Hematopoietic multipotent progenitor cell treated with erythropoietin and hydrocortisone succinate and interleukin-3 and kit ligand, for 17 days (in vitro differentiated cells): ENCODE results near the gene PODXL2.
"Not testable (repeated sequence)": the region's sequence is repeated elsewhere in the genome, so short reads cannot be mapped to it uniquely, and the experiment has no call there.

Experiments
- DNase-seq: peaks from one replicate; pipeline ENCODE4 v3.0.0-alpha.2; 2015; ENCODE audit warnings: low spot score

The PODXL2 gene

DNA sequence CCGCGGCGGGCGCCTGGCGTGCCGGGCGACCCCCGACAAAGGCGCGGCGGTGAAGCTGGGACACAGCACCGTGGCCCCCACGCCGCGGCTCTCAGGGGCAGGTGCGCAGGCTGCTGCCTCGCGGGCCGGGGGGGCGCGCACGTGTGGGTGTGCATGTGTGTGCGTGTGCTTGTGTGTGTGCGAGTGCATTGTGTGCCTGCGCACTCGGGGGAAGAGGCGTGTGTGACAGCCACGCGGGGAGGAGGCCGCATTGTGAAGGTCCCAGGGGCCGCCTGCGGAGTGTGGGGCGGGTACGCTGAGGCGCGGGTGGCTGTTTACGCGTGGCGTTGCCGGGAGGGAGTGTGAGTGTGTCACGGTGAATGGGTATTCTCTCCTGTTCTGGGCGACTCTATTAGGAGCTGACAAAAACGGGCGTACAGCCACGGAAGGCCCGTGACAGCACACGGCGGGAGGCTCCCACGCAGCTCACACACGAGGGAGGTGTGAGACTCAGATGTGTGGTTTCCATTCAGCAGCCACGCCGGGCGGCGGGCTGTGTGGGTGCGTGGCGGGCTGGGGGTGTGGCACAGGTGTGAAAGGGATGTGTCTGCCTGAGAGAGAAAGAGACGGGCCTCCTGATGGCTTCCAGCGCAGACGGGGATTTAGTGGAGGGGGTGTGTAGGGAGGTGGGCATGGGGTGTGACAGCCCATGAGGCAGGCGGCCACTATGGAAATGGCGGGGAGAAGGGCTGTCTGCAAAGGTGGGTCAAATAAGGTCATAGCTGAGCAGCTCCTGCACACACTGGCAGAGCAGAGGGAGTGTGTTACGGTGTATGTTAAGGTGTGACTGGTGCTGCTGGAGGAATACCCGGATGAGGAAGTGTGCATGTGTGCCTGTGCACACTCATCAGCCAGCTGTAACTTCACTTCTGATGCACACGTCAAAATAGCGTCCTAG is 750 bp downstream of the PODXL2 start:
- no peak for DNase-seq

DNA sequence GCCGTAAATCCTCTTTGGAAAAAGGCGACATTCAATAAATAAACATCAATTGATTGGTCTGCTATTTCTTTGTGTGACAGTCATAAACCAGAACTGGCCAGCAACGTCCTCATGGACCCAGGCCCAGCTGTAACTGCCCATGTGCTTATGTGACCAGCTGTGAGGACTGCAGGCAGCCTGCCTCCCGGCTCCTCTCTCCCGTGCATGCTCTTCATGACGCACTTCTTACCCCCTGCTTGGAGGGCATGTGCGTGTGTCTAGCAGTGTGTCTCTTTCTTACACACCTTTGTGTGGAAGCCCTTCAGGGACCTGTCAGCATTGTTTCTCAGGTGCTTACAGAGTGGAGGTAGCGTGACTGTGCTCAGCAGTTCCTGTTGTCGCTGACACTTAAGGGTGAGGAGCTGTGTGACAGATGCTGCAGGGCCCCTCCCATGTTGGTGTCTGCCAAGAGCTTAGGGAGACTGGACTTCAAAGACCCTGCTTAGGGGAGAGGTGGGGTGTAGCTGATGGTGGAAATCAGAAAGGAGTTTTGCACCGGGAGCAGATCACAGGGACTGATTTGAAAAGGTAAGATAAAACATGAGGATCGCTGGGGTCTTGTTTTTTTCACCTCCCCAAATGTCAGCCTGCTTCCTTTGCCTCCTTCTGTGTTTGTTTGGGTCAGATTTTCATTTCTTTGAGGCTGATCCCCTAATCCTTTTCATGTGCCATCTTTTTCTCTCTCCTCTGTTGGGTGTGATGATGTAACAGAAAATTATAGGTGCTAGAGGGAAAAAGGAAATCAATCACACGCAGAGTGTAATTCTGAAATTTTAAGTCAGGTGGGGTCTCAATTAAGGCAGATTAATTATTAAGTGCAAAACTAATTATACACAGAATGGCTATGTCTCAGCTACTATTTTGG is 2.1 kb downstream of the PODXL2 start:
- DNase-seq: no peak

DNA sequence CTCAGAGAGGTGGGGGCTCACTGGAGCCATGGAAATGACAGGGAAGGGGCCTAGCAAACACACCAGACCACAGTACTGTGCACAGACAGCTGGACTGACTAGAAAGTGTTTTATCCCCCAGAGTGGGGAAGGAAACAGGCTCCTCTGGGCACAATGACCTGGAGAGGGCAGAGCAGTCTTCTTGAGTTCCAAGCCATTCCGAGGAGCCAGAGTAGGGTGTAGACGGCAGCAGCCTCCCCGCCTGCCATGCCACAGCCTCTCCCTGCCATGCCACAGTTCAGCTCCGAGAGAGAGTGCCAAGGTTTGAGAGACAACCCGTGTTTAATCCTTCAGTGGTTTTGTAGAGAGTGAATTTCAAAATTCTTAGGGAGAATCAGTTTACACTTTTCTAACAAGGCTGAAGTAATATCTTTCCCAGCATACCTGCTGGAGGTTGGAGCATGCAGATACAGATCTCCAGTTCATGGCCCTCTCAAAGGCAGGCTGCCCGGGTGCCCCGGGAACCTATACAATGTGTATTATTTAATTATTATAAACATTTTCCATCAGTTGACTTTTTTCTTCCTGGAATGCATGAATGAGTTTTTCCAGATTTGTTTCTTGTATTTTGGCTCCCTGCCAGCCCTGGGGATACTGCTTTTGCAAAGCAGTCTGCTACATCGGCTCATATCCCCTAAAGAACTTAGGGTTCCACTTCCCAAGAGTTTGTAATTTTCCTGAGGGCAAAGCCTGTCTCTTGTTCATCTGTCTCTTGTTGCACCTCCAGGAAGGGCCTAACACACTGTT is 3.2 kb downstream of the PODXL2 start:
- no peak for DNase-seq

- no peak for DNase-seq
Measured at GRCh38 chr3:127634653-127635052, 5.7 kb downstream of the PODXL2 start.

GRCh38 chr3:127637546-127637945 is 8.6 kb downstream of the PODXL2 start:
- no peak for DNase-seq

DNA sequence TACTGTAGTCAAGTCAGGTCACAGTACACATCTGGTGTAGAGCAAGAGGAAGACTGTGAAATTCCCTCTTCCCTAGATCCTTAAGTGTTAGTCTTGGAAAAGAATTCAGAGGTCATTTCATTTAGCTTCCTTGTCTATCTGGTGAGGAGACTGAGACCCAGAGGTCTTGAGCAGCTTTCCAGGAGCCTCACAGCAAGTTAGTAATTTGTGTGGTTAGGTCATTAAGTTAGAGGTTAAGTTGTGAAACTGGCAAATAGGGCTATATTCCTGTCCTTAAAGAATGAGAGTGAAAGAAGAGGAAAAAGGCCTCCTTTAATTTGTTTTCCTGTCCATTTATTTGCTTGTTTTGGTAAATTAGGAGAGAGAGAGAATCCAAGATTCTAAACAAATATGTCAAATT is 9.0 kb downstream of the PODXL2 start:
- DNase-seq: no peak

- no peak for DNase-seq
Measured at GRCh38 chr3:127639173-127640041, 10.4 kb downstream of the PODXL2 start.

DNA sequence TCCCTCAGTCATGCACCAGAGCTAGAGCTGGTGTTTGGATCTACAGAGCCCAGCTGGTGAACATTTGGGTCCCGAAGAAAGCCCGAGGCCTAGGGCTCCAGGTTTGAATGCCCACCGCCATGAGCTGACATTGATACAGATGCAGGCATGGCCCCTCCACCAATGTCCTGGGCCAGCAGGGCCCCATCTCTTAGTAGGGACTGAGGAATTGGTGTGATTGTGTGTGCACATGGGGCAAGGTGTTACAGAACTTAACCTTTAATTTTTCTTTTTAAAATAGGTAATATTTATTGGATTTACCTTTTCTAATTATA is 11.0 kb downstream of the PODXL2 start:
- no peak for DNase-seq

DNA sequence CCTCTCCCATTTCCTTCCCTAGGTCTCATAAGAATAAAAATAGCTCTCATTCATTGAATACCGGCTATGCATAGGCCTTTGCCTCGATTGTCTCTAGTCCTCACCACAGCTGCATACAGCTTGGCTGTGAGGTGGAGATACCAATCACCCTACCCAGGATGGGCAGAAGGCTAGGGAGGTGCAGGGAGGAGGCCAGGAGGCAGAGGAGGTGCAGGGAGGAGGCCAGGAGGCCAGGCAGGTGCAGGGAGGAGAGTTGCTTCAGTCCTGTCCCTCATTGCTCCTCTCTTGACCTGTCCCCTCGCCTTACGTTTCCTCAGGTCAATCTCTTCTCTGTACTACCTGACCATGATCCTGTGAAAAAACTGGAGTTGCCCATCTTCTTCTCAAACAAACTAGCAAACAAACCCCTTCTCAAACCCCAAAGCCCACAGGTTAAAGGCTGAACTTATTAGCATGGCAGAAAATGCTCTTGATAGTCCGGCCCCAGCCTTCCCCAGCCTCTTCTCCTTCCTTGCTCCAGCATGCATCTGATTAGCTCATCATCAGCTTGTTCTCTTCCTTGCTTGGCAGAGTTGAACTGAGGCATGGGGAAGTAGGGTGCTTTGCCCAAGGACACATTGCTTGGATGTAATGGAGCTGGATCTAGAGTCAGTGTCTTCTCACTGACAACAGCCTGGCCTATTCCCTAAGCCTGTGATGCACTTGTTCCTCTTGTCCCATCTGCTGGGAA is 15.8 kb downstream of the PODXL2 start:
- DNase-seq: no peak

GRCh38 chr3:127645371-127646015 is 16.5 kb downstream of the PODXL2 start:
- DNase-seq: no peak

DNA sequence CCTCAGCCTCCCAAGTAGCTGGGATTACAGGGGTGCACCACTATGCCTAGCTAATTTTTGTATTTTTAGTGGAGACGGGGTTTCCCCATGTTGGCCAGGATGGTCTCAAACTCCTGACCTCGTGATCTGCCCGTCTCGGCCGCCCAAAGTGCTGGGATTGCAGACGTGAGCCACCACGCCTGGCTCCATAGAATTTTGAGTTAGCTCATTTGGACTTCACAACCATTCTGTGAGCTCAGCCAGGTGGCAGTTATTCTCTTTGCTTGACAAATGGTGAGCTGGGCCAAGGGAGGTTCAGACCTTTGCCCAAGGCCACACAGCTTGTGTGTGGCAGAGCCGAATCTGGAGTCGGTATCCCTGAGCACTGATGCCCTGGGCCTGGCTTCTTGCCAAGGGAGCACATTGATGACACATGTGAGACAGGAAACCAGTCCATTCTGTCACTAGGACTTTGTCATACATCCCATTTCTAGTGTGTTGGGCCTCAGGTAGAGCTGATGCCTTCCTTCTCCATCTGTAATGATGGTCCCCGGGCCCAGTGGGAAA is 17.6 kb downstream of the PODXL2 start:
- DNase-seq: no peak

DNA sequence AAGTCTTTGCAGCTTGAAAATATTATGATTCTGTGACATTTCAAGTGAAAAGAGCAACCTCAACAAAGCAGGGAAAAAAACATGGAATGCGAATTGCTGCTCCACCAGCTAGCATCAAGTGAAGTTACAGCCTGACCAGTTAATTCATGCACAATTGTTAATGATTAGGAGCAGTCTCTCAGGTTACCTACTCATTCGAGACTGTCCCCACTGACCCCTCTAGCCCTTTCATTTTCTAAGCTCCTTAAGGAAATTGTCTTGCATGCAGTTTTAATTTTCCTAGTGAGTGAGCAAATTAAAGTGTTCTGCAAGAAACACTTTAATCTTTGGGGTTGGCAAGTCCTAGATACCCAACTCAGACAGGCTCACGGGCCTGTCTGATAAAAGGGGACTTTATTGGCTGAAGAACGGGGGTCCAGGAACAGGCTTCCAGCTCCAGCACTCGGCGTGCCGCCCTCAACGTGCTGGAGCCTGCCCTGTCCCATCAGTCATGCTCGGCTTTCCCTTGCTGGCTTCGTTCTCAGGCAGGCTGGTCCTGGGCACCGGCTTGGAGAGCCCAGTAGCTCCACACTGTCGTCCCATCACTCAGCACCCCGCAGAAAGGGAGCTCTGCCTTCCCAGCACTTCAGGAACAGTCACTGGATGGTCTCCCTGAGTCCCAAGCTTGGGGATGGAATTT is 18.3 kb downstream of the PODXL2 start:
- no peak for DNase-seq

GRCh38 chr3:127647845-127648204 is 18.8 kb downstream of the PODXL2 start:
- no peak for DNase-seq

GRCh38 chr3:127650236-127650635 is 21.3 kb downstream of the PODXL2 start:
- no peak for DNase-seq

DNA sequence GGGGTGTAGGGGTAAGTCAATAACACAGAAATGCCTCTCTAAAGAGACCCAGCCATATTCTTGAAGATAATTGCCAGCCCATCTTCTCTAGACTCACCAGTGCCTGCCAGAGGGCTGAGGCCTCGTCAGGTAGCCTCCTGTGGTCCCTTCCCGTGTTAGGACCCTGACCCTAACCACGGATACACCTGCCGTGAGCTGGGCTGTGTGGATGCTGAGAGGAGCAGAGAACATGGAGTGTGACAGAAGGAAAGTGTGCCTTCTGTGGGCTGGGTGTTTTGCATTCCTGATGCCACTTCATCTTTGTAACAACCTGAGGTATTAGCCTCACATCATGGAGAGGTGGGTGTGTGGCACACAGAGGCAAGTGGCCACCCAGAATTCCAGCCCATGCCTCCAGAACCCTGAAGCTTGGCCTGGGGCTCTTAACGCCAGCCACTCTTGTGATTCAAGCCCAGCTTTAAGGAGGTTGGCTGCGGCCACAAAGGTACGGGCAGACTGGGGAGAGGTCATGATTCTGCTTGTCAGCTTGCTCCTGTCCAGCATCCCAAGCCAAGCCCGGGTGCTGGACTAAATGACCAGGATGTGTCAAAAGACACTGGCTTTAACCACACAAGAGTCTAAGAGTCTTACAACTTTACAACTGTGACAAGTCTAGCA is 22.7 kb downstream of the PODXL2 start:
- DNase-seq: no peak

DNA sequence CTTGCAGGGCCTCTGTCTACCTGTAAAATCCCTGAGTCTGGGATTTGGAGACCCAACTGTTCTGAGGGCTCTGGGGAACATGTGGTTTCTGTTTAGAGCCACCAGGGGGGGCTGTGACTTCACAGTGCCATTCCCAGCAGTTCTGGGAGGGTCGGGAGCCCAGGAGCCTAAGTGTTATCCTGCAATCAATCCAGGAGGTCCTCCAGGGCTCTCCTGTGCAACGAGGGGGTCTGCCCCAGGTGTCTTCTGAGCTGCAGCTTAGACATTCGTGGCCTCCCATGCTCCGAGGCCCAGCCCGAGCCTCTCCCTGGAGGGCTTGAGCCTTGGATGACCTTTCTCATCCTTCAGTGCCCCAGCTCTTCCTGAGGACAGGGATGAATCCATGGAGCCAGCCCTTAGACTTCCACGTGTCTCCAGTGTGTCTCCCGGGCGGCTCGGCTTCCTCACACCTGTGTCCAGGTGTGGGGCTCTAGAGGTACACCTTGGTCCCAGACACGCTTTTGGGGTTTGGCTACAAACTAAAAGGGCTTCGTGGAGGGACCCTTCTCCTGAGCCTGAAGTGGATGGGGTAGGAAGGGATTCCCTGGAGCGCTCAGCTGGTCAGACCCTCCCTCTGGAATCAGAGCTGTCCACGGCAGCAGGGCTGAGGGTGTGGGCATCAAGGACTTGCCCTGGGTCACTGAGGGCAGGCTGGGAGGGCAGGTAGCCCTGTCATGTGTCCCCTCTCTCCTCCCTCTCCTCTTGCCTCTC is 23.4 kb downstream of the PODXL2 start:
- peak; percentile 66 for DNase-seq

GRCh38 chr3:127654374-127654773 is 25.4 kb downstream of the PODXL2 start:
- no peak for DNase-seq

DNA sequence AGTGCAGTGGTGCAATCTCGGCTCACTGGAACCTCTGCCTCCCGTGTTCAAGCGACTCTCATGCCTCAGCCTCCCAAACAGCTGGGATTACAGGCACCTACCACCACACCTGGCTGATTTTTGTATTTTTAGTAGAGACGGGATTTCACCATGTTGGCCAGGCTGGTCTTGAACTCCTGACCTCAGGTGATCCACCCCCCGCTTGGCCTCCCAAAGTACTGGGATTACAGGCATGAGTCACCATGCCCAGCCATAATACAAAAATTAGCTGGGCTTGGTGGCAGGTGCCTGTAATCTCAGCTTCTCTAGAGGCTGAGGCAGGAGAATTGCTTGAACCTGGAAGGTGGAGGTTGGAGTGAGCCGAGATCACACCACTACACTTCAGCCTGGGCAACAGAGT is 26.0 kb downstream of the PODXL2 start:
- DNase-seq: not testable (repeated sequence)
